ENCODE measurements around the gene ZNF624. TPM values are rescaled to one million over a fixed set of nuclear protein-coding genes. Genes with fewer than 3 reads are reported as not detected.
A peak's percentile ranks its signal among the peaks of the same experiment; 100 is the strongest.

ZNF624 gene
- total RNA-seq, 2 donors from 2014 or later = 3.5 to 8.7 TPM

DNA sequence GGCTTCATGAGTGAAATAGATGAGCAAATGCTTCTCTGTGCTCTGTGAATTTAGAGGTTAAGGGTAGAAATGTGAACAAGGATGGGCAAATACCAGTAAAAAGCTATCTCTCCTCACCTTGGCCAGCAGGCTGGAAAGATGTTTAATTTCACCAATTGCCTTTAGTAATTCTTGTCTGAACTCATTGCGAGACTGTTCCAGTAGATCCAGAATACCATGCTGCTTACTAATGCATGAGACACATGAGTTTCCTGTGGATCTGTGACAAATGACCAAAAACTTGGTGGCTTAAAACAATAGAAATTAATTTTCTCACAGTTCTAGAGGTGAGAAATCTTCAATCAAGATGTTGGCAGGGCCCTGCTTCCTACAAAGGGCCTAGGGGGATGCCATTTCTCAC is 9.3 kb upstream of the ZNF624 start:
- no peak overlapping the region for H3K4me3 Mint-ChIP-seq
- H3K4me3 ChIP-seq (ENCODE audit: low read length) = no peak overlapping the region
- no peak for DNase-seq
- no peaks in the 10 kb centered on the region for H3K9me3 Mint-ChIP-seq
- no peaks in the 10 kb centered on the region for H3K36me3 Mint-ChIP-seq (ENCODE audit: low read depth)
- no peak overlapping the region for H3K27ac ChIP-seq (ENCODE audit: low read depth, low read length)
- WGBS, 2 experiments (ENCODE audit: insufficient coverage in 1 of 2, insufficient read length in 1 of 2) = 96 to 100% methylated on average over 1 of the region's 1 CpG
- H3K27ac Mint-ChIP-seq = no peak overlapping the region
- H3K27me3 Mint-ChIP-seq (ENCODE audit: insufficient read depth) = peaks cover 39% of the 10 kb centered on the region
- no peaks in the 10 kb centered on the region for H3K9me3 ChIP-seq (ENCODE audit: control insufficient read depth, low read length)
- TF ChIP-seq, protein P1, sequence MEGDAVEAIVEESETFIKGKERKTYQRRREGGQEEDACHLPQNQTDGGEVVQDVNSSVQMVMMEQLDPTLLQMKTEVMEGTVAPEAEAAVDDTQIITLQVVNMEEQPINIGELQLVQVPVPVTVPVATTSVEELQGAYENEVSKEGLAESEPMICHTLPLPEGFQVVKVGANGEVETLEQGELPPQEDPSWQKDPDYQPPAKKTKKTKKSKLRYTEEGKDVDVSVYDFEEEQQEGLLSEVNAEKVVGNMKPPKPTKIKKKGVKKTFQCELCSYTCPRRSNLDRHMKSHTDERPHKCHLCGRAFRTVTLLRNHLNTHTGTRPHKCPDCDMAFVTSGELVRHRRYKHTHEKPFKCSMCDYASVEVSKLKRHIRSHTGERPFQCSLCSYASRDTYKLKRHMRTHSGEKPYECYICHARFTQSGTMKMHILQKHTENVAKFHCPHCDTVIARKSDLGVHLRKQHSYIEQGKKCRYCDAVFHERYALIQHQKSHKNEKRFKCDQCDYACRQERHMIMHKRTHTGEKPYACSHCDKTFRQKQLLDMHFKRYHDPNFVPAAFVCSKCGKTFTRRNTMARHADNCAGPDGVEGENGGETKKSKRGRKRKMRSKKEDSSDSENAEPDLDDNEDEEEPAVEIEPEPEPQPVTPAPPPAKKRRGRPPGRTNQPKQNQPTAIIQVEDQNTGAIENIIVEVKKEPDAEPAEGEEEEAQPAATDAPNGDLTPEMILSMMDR (conservative IDR thresholded peaks at IDR 0.05) = no peak
- H3K4me1 ChIP-seq (ENCODE audit: control insufficient read depth, insufficient read depth, low read length) = no peaks in the 10 kb centered on the region
- H3K4me1 Mint-ChIP-seq = peaks cover 4% of the 10 kb centered on the region
- H3K9ac ChIP-seq (ENCODE audit: extremely low read depth, low read length, poor library complexity, severe bottlenecking) = no peak overlapping the region
- no peaks in the 10 kb centered on the region for H3K36me3 ChIP-seq (ENCODE audit: control insufficient read depth, insufficient read depth, low read length)
- peaks cover 13% of the 10 kb centered on the region for H3K27me3 ChIP-seq (ENCODE audit: control insufficient read depth, insufficient read depth, low read length, poor library complexity, severe bottlenecking)

- Mint-ChIP-seq H3K4me1 (peaks cover 4% of the 10 kb centered on the region), H3K4me3 (no peak overlapping the region), H3K9me3 (peaks cover 3% of the 10 kb centered on the region), H3K36me3 (ENCODE audit: low read depth) (no peaks in the 10 kb centered on the region), H3K27me3 (ENCODE audit: insufficient read depth) (peaks cover 26% of the 10 kb centered on the region), H3K27ac (no peak overlapping the region)
- no peaks in the 10 kb centered on the region for H3K4me1 ChIP-seq (ENCODE audit: control insufficient read depth, insufficient read depth, low read length)
- no peaks in the 10 kb centered on the region for H3K9me3 ChIP-seq (ENCODE audit: control insufficient read depth, low read length)
- no peak overlapping the region for H3K9ac ChIP-seq (ENCODE audit: extremely low read depth, low read length, poor library complexity, severe bottlenecking)
- TF ChIP-seq, protein P1 (conservative IDR thresholded peaks at IDR 0.05) = no peak
- no peaks in the 10 kb centered on the region for H3K36me3 ChIP-seq (ENCODE audit: control insufficient read depth, insufficient read depth, low read length)
- H3K27me3 ChIP-seq (ENCODE audit: control insufficient read depth, insufficient read depth, low read length, poor library complexity, severe bottlenecking) = no peaks in the 10 kb centered on the region
- no peak for DNase-seq
- no peak overlapping the region for H3K4me3 ChIP-seq (ENCODE audit: low read length)
- no peak overlapping the region for H3K27ac ChIP-seq (ENCODE audit: low read depth, low read length)
Measured at GRCh38 chr17:16661217-16661616, 7.6 kb upstream of the ZNF624 start.

GRCh38 chr17:16652847-16653366 is 743 bp downstream of the ZNF624 start:
- peak overlapping the region; percentile 76 for H3K4me3 Mint-ChIP-seq
- no peaks in the 10 kb centered on the region for H3K36me3 ChIP-seq (ENCODE audit: control insufficient read depth, insufficient read depth, low read length)
- peak overlapping the region; percentile 92 for H3K4me3 ChIP-seq (ENCODE audit: low read length)
- peaks cover 3% of the 10 kb centered on the region for H3K9me3 Mint-ChIP-seq
- TF ChIP-seq, protein P1 (conservative IDR thresholded peaks at IDR 0.05) = no peak
- H3K4me1 ChIP-seq (ENCODE audit: control insufficient read depth, insufficient read depth, low read length) = no peaks in the 10 kb centered on the region
- H3K27ac Mint-ChIP-seq = peak overlapping the region; percentile 74
- WGBS, 2 experiments (ENCODE audit: insufficient coverage in 1 of 2, insufficient read length in 1 of 2) = 38 to 39% methylated on average over 2 to 8 of the region's 8 CpGs
- no peaks in the 10 kb centered on the region for H3K36me3 Mint-ChIP-seq (ENCODE audit: low read depth)
- H3K9me3 ChIP-seq (ENCODE audit: control insufficient read depth, low read length) = no peaks in the 10 kb centered on the region
- H3K4me1 Mint-ChIP-seq = peaks cover 13% of the 10 kb centered on the region
- no peak for DNase-seq
- H3K27me3 ChIP-seq (ENCODE audit: control insufficient read depth, insufficient read depth, low read length, poor library complexity, severe bottlenecking) = no peaks in the 10 kb centered on the region
- H3K27ac ChIP-seq (ENCODE audit: low read depth, low read length) = no peak overlapping the region
- H3K9ac ChIP-seq (ENCODE audit: extremely low read depth, low read length, poor library complexity, severe bottlenecking) = peak overlapping the region; percentile 42
- H3K27me3 Mint-ChIP-seq (ENCODE audit: insufficient read depth) = no peaks in the 10 kb centered on the region

Measured in endodermal cell (in vitro differentiated cells).